K562 (cell line): ENCODE data around the gene ZKSCAN8. TPM values are rescaled to one million over a fixed set of nuclear protein-coding genes. Genes with fewer than 3 reads are reported as not detected.

Experiments
- AFF4 ChIP-seq: sonication (generic); formaldehyde crosslinking; IDR thresholded peaks from 2 replicates; pipeline ENCODE4 v1.8.0; 2023; ENCODE audit warnings: mild to moderate bottlenecking, missing genetic modification reagents
- CBX5 ChIP-seq: IDR thresholded peaks from 2 replicates; pipeline ENCODE4 v1.6.1; 2014; ENCODE audit warnings: low read depth, borderline replicate concordance
- GTF2E2 ChIP-seq: fragments of 200-800 bp; sonication (Bioruptor generic); IDR thresholded peaks from 2 replicates; pipeline ENCODE4 v1.6.1; 2016; ENCODE audit warnings: missing genetic modification characterization, missing compliant biosample characterization
- NFYB ChIP-seq: IDR thresholded peaks from 2 replicates; pipeline ENCODE4 v1.6.1; 2011; ENCODE audit warnings: mild to moderate bottlenecking, moderate library complexity; ENCODE audit not compliant: insufficient read length; ENCODE audit errors: extremely low read depth
- NONO ChIP-seq, 2 experiments: fragments of 200-400 bp in 1 of 2; fragments of 450-650 bp in 1 of 2; formaldehyde crosslinking in 1 of 2; IDR thresholded peaks; 2 replicates each; pipeline ENCODE4 v1.6.1; 2017; ENCODE audit warnings: low read depth in 2 of 2, mild to moderate bottlenecking in 2 of 2, moderate library complexity in 2 of 2, low read length in 1 of 2
- SOX6 ChIP-seq: fragments of 450-650 bp; IDR thresholded peaks from 2 replicates; pipeline ENCODE4 v1.6.1; 2014; ENCODE audit warnings: mild to moderate bottlenecking
- SRSF1 ChIP-seq: fragments of 200-400 bp; formaldehyde crosslinking; IDR thresholded peaks from 2 replicates; pipeline ENCODE4 v1.6.1; 2017; ENCODE audit warnings: mild to moderate bottlenecking, low read depth, low read length, moderate library complexity
- THRB ChIP-seq: fragments of 450-650 bp; formaldehyde crosslinking; conservative IDR thresholded peaks from 2 replicates; pipeline ENCODE4 v1.4.0; 2022; ENCODE audit warnings: mild to moderate bottlenecking, missing genetic modification characterization
- XRCC5 ChIP-seq: fragments of 200-400 bp; formaldehyde crosslinking; IDR thresholded peaks from 2 replicates; pipeline ENCODE4 v1.6.1; 2017; ENCODE audit warnings: low read depth, mild to moderate bottlenecking, low read length
- ZEB2 ChIP-seq: fragments of 450-650 bp; IDR thresholded peaks from 2 replicates; pipeline ENCODE4 v1.6.1; 2016
- ZNF324 ChIP-seq: fragments of 250-450 bp; sonication (Bioruptor Pico); IDR thresholded peaks from 2 replicates; pipeline ENCODE4 v1.4.0; 2020; ENCODE audit warnings: mild to moderate bottlenecking
- ZNF584 ChIP-seq: fragments of 200-800 bp; sonication (Bioruptor generic); IDR thresholded peaks from 2 replicates; pipeline ENCODE4 v1.6.1; 2016; ENCODE audit warnings: low read depth, mild to moderate bottlenecking, missing genetic modification characterization, missing compliant biosample characterization
- ZNF76 ChIP-seq: fragments of 250-450 bp; sonication (Bioruptor Pico); IDR thresholded peaks from 2 replicates; pipeline ENCODE4 v1.4.0; 2020; ENCODE audit warnings: mild to moderate bottlenecking, moderate library complexity, borderline replicate concordance
- polyA plus RNA-seq, 8 experiments: library from polyadenylated mRNA; depleted of rRNA in 4 of 8; stranded (reverse) in 5 of 8; unstranded in 3 of 8; fragments of >200 nt; fragmentation: Nextera tagmentation in 2 of 8; fragmentation: Illumina TruSeq in 1 of 8; extraction: Ambion mirVana in 2 of 8; extraction: Trizol in 1 of 8; gene quantifications; 2 replicates each; pipeline versions ENCODE4 v1.2.1 to v1.2.3, GENCODE V29; 2011 to 2014; ENCODE audit warnings: inconsistent platforms in 1 of 8, missing spikeins in 1 of 8
- total RNA-seq, 7 experiments: library from RNA; depleted of rRNA in 6 of 7; stranded (reverse); fragments of >200 nt in 6 of 7; fragmentation: Illumina TruSeq in 2 of 7; extraction: Trizol in 2 of 7; gene quantifications; 2 replicates each; pipeline versions ENCODE4 v1.2.1 to v1.2.3, GENCODE V29; 2011 to 2021; ENCODE audit warnings: low replicate concordance in 1 of 7
- TF ChIP-seq, protein P1 (sequence below): fragments of 250-450 bp; sonication (Bioruptor Pico); IDR thresholded peaks from 2 replicates; pipeline ENCODE4 v1.9.0; 2021; ENCODE audit warnings: mild to moderate bottlenecking, inconsistent platforms

Gene ZKSCAN8
- total and polyA plus RNA-seq, 9 of the 15 experiments (the other 6 are each of a cell fraction or from before 2014, with no cell fraction given), result 3.3 to 37.7 (median 21.7) TPM

GRCh38 chr6:28136585-28137504 lies 4.8 kb upstream of the ZKSCAN8 start (continued):
- TF ChIP-seq, protein P1, sequence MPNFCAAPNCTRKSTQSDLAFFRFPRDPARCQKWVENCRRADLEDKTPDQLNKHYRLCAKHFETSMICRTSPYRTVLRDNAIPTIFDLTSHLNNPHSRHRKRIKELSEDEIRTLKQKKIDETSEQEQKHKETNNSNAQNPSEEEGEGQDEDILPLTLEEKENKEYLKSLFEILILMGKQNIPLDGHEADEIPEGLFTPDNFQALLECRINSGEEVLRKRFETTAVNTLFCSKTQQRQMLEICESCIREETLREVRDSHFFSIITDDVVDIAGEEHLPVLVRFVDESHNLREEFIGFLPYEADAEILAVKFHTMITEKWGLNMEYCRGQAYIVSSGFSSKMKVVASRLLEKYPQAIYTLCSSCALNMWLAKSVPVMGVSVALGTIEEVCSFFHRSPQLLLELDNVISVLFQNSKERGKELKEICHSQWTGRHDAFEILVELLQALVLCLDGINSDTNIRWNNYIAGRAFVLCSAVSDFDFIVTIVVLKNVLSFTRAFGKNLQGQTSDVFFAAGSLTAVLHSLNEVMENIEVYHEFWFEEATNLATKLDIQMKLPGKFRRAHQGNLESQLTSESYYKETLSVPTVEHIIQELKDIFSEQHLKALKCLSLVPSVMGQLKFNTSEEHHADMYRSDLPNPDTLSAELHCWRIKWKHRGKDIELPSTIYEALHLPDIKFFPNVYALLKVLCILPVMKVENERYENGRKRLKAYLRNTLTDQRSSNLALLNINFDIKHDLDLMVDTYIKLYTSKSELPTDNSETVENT (CRISPR knock-in tag), result peak; percentile 81
- TF ChIP-seq ZNF324 (CRISPR knock-in tag) (no peak), GTF2E2 (tag) (peak; percentile 99), NONO (IDR thresholded peaks at IDR 0.05; ENCODE audit: low read depth in 2 of 2, low read length in 1 of 2) (peak in 1 of 2 experiments; percentile 86; a peak in 2 of 4 replicates), ZEB2 (peak; percentile 98), ZNF76 (CRISPR knock-in tag) (peak; percentile 35; the same call in 1 of the 2 replicates), ZNF584 (CRISPR knock-in tag) (peak; percentile 64; the same call in 1 of the 2 replicates), NFYB (no peak), AFF4 (peak; percentile 88), SOX6 (peak; percentile 85), XRCC5 (peak; percentile 100), THRB (CRISPR knock-in tag) (peak; percentile 57; the same call in 1 of the 2 replicates), CBX5 (0 out of 2 replicates have a peak, but pooled peaks have one; percentile 26), SRSF1 (0 out of 2 replicates have a peak, but pooled peaks have one; percentile 37)
